WTC11 (cell line): ENCODE results near the gene ITPRID2. TPM values are rescaled to one million over a fixed set of nuclear protein-coding genes. Genes with fewer than 3 reads are reported as not detected.

Experiments used
- ATAC-seq: fragments of 200-7000 bp; cut with Tn5 transposase; 2 replicates; pipeline ENCODE4 v1.10.0; 2021; ENCODE audit warnings: mild to moderate bottlenecking, moderate library complexity
- CTCF ChIA-PET: fragments of 300-600 bp; sonication (Branson Sonifier 250); formaldehyde crosslinking; loops from one replicate; lab custom pipeline; 2021; ENCODE audit warnings: antibody characterized with exemption; lab: Charles Lee
- POLR2A ChIA-PET: fragments of 350-600 bp; sonication (Branson Sonifier 250); formaldehyde crosslinking; loops from one replicate; lab custom pipeline; 2021; ENCODE audit warnings: antibody characterized with exemption; lab: Charles Lee
- DNase-seq: peaks from one replicate; pipeline ENCODE4 v3.0.0; 2021; ENCODE audit warnings: low spot score
- H3K27ac Mint-ChIP-seq: 2 replicates; pipeline ENCODE4 v1.8.0; 2021; ENCODE audit warnings: mixed read lengths
- H3K27me3 Mint-ChIP-seq: 2 replicates; pipeline ENCODE4 v1.8.0; 2021; ENCODE audit warnings: low read depth, mild to moderate bottlenecking, moderate library complexity, mixed read lengths
- H3K36me3 Mint-ChIP-seq: 2 replicates; pipeline ENCODE4 v1.8.0; 2021; ENCODE audit warnings: mixed read lengths
- H3K4me1 Mint-ChIP-seq: 2 replicates; pipeline ENCODE4 v1.8.0; 2022; ENCODE audit warnings: mixed read lengths
- H3K4me3 Mint-ChIP-seq: 2 replicates; pipeline ENCODE4 v1.8.0; 2021; ENCODE audit warnings: mild to moderate bottlenecking, moderate library complexity, mixed read lengths
- H3K9me3 Mint-ChIP-seq: 2 replicates; pipeline ENCODE4 v1.8.0; 2021; ENCODE audit warnings: mixed read lengths
- AR ChIP-seq: fragments of 250-450 bp; sonication (Bioruptor Pico); IDR thresholded peaks from 2 replicates; pipeline ENCODE4 v1.9.0; 2021; ENCODE audit warnings: mild to moderate bottlenecking
- ATF1 ChIP-seq: sonication (generic); formaldehyde crosslinking; IDR thresholded peaks from 2 replicates; pipeline ENCODE4 v1.8.1; 2023; ENCODE audit warnings: mild to moderate bottlenecking, moderate library complexity, missing genetic modification reagents
- ATF2 ChIP-seq: sonication (generic); formaldehyde crosslinking; IDR thresholded peaks from 2 replicates; pipeline ENCODE4 v1.8.1; 2022; ENCODE audit warnings: low read depth, missing genetic modification reagents, borderline replicate concordance
- ATF3 ChIP-seq: sonication (generic); formaldehyde crosslinking; conservative IDR thresholded peaks from 2 replicates; pipeline ENCODE4 v1.8.1; 2022; ENCODE audit warnings: mild to moderate bottlenecking, missing genetic modification reagents
- ATF6 ChIP-seq: sonication (generic); formaldehyde crosslinking; IDR thresholded peaks from 2 replicates; pipeline ENCODE4 v1.8.1; 2023; ENCODE audit warnings: mild to moderate bottlenecking, missing genetic modification reagents
- ERG ChIP-seq: fragments of 250-450 bp; sonication (Bioruptor Pico); IDR thresholded peaks from 2 replicates; pipeline ENCODE4 v1.8.0; 2021; ENCODE audit warnings: mild to moderate bottlenecking
- ESRRA ChIP-seq: sonication (generic); formaldehyde crosslinking; IDR thresholded peaks from 2 replicates; pipeline ENCODE4 v1.8.1; 2022; ENCODE audit warnings: mild to moderate bottlenecking, missing genetic modification reagents, borderline replicate concordance
- FOXK1 ChIP-seq: sonication (generic); formaldehyde crosslinking; IDR thresholded peaks from 2 replicates; pipeline ENCODE4 v1.8.0; 2022; ENCODE audit warnings: mild to moderate bottlenecking, moderate library complexity, missing genetic modification reagents
- HMGXB4 ChIP-seq: sonication (generic); formaldehyde crosslinking; IDR thresholded peaks from 2 replicates; pipeline ENCODE4 v1.8.1; 2023; ENCODE audit warnings: mild to moderate bottlenecking, moderate library complexity, missing genetic modification reagents
- MLX ChIP-seq: sonication (generic); formaldehyde crosslinking; IDR thresholded peaks from 2 replicates; pipeline ENCODE4 v1.8.1; 2023; ENCODE audit warnings: mild to moderate bottlenecking, missing genetic modification reagents, moderate library complexity
- NR3C1 ChIP-seq: sonication (generic); formaldehyde crosslinking; conservative IDR thresholded peaks from 2 replicates; pipeline ENCODE4 v1.8.1; 2023; ENCODE audit warnings: low read depth, mild to moderate bottlenecking, missing genetic modification reagents
- SMAD4 ChIP-seq: sonication (generic); formaldehyde crosslinking; IDR thresholded peaks from 2 replicates; pipeline ENCODE4 v1.8.0; 2022; ENCODE audit warnings: mild to moderate bottlenecking, missing genetic modification reagents
- SOX15 ChIP-seq: fragments of 250-450 bp; sonication (Bioruptor Pico); IDR thresholded peaks from 2 replicates; pipeline ENCODE4 v1.9.0; 2021; ENCODE audit warnings: mild to moderate bottlenecking
- TCF7 ChIP-seq: sonication (generic); formaldehyde crosslinking; IDR thresholded peaks from 2 replicates; pipeline ENCODE4 v1.8.0; 2022; ENCODE audit warnings: mild to moderate bottlenecking, low read depth, missing genetic modification reagents, moderate library complexity
- TP53 ChIP-seq: sonication (generic); formaldehyde crosslinking; IDR thresholded peaks from 2 replicates; pipeline ENCODE4 v1.8.1; 2023; ENCODE audit warnings: mild to moderate bottlenecking, missing genetic modification reagents
- ZNF263 ChIP-seq: sonication (generic); formaldehyde crosslinking; IDR thresholded peaks from 2 replicates; pipeline ENCODE4 v1.8.1; 2022; ENCODE audit warnings: low read depth, mild to moderate bottlenecking, moderate library complexity, missing genetic modification reagents
- total RNA-seq: library from RNA; stranded (reverse); gene quantifications from 3 replicates; pipeline ENCODE4 v1.2.3, GENCODE V29; 2021

The ITPRID2 gene
- total RNA-seq, 1 experiment from 2014 or later, result 19.4 TPM

GRCh38 chr2:181879295-181879694 is 12.2 kb upstream of the ITPRID2 start:
- Mint-ChIP-seq H3K9me3 (no peaks in the 10 kb centered on the region), H3K4me3 (no peak overlapping the region), H3K27ac (no peak overlapping the region), H3K36me3 (no peaks in the 10 kb centered on the region), H3K27me3 (no peaks in the 10 kb centered on the region), H3K4me1 (no peaks in the 10 kb centered on the region)
- DNase-seq, result no peak
- no peak for ATAC-seq
- ChIA-PET CTCF (interaction anchor here (0.6 kb wide), 1 partner anchor 96 kb away, joined by 3 read pairs; no protein-coding TSS in a partner anchor), POLR2A (no interaction called here)
- TF ChIP-seq HMGXB4 (no peak), ATF3 (CRISPR knock-in tag) (no peak), ESRRA (CRISPR knock-in tag) (no peak)

GRCh38 chr2:181882246-181883020 is 9.1 kb upstream of the ITPRID2 start:
- POLR2A ChIA-PET, result no interaction called here
- TF ChIP-seq ATF6 (CRISPR knock-in tag) (no peak), ATF2 (CRISPR knock-in tag) (no peak), ATF1 (CRISPR knock-in tag) (no peak), NR3C1 (CRISPR knock-in tag) (no peak), TP53 (CRISPR knock-in tag) (no peak), AR (CRISPR knock-in tag) (no peak), ERG (no peak), ZNF263 (CRISPR knock-in tag) (no peak), SMAD4 (CRISPR knock-in tag) (no peak), SOX15 (no peak), MLX (CRISPR knock-in tag) (no peak), TCF7 (CRISPR knock-in tag) (no peak), FOXK1 (CRISPR knock-in tag) (no peak)
- Mint-ChIP-seq H3K36me3 (no peaks in the 10 kb centered on the region), H3K9me3 (no peaks in the 10 kb centered on the region), H3K4me3 (no peak overlapping the region), H3K27ac (no peak overlapping the region), H3K27me3 (no peaks in the 10 kb centered on the region), H3K4me1 (no peaks in the 10 kb centered on the region)
- DNase-seq (no peak), ATAC-seq (no peak)
- CTCF ChIA-PET, result no interaction called here
